ENCODE data around the gene SPATA31D3. TPM values are rescaled to one million over a fixed set of nuclear protein-coding genes. Genes with fewer than 3 reads are reported as not detected.
"Not testable (repeated sequence)": the region's sequence is repeated elsewhere in the genome, so short reads cannot be mapped to it uniquely, and the experiment has no call there.

The SPATA31D3 gene
- polyA plus RNA-seq, 6 donors from 2014 or later: not detected

DNA sequence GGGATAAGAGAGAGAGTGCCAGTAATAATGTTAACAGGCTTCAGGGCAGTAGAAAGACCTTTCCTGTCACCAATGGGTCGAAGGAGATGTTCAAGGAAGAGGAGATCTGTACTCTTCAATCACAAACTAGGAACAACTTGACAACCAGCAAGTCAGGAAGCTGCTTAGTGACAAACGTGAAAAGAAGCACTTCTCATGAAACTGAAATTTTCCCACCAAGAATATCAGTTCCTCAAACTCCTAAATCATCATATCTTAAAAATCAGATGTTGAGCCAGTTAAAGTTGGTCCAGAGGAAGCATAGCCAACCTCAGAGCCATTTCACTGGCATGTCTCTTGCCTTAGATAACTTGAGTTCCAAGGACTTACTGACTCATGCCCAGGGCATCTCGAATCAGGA is 5.3 kb downstream of the SPATA31D3 start:
- not testable (repeated sequence) for H3K4me1 Mint-ChIP-seq; H3K27ac Mint-ChIP-seq; H3K4me3 Mint-ChIP-seq; ATAC-seq (ENCODE audit: low read depth in 2 of 2); H3K36me3 Mint-ChIP-seq; DNase-seq
- H3K9me3 Mint-ChIP-seq: peaks cover 0 to 30% (median 6%) of the 10 kb centered on the region in 7 donors
- H3K27me3 Mint-ChIP-seq: peaks cover 0 to 18% (median 10%) of the 10 kb centered on the region in 3 donors

DNA sequence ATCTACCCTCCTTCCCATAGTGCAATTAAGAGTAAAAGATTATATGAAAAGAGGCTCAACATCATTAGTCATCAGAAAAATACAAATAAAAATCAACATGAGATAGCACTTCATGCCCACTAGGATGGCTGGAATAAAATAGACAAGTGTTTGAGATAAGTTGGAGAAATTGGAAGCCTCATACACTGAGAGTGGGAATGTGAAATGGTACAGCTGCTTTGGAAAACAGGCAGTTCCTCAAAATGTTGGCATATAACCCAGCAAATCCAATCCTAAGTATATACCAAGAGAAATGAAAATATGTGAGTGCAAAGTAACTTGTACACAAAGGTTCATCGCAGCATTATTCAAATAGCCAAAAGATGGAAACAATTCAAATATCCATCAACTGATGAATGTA is 9.8 kb downstream of the SPATA31D3 start:
- ATAC-seq (ENCODE audit: low read depth in 2 of 2) (no peak), DNase-seq (no peak)
- peaks cover 0 to 18% (median 10%) of the 10 kb centered on the region in 3 donors for H3K27me3 Mint-ChIP-seq
- H3K9me3 Mint-ChIP-seq: peaks cover 14 to 69% (median 38%) of the 10 kb centered on the region in 7 donors
- no peaks in the 10 kb centered on the region for H3K4me1 Mint-ChIP-seq
- no peak overlapping the region for H3K4me3 Mint-ChIP-seq
- peaks cover 20 to 22% of the 10 kb centered on the region in 2 donors for H3K36me3 Mint-ChIP-seq
- no peak overlapping the region for H3K27ac Mint-ChIP-seq

DNA sequence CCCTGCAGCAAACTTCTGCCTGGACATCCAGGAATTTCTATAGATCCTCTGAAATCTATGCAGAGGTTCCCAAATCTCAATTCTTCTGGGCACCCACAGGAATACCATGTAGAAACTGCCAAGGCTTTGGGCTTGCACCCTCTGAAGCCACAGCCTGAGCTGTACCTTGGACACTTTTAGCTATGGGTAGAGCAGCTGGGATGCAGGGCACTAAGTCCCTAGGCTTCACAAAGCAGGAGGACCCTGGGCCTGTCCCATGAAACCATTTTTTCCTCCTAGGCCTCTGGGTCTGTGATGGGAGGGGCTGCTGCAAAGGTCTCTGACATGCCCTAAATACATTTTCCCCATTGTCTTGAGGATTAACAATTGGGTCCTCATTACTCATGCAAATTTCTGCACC is 12.3 kb downstream of the SPATA31D3 start:
- Mint-ChIP-seq H3K27ac (no peak overlapping the region), H3K4me3 (no peak overlapping the region), H3K9me3 (peaks cover 14 to 53% (median 39%) of the 10 kb centered on the region in 7 donors), H3K36me3 (peaks cover 17 to 20% of the 10 kb centered on the region in 2 donors), H3K4me1 (no peaks in the 10 kb centered on the region), H3K27me3 (peaks cover 0 to 5% (median under 1%) of the 10 kb centered on the region in 3 donors)
- DNase-seq: no peak
- no peak for ATAC-seq (ENCODE audit: low read depth in 2 of 2)

DNA sequence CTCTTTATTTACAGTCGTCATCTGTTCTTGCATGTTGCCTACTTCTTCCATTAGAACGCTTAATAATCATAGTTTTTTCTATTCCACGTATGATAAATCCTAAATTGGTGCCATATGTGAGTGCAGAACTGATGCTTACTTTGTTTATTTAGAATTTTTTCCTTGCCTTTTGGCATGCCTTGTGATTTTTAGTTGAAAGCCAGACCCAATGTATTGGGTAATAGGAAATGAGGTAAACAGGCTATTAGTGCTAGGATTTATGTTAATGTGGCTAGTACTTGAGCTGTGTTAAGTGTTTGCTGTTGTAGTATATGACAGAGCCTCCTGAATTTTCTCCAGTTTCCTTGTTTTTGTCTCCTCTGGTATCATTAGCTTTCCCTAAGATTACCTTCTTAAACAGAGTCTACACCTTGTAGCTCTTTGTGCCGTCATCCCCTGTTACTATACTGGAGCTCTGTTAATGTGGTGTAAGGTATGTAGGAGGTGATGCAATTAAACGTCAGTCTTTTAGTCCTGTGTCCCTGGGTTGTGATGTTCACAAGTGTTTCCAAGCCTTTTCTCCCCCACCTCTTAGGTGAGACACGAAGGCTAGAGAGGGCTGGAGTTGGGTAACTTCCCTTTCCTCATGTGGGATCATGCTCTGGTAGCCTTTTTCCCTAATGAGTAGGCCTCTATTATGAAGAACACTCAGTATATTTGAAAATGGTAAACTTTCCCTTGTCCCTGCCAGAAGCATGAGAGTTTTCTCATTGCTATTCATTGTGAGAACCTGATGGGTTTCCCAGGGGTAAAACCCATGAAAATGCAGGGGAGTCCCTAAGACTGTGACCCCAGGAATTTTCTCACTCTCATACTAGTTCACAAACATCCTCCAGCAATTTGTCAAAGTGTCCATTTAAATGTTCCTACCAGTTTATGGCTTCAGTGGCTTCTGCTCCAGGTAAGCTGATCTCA is 21.2 kb downstream of the SPATA31D3 start:
- DNase-seq: no peak
- Mint-ChIP-seq H3K9me3 (peaks cover 0 to 5% (median 0%) of the 10 kb centered on the region in 7 donors), H3K4me1 (no peaks in the 10 kb centered on the region), H3K4me3 (no peak overlapping the region), H3K27me3 (peaks cover 0 to 9% (median 7%) of the 10 kb centered on the region in 3 donors), H3K36me3 (peaks cover 0 to 7% of the 10 kb centered on the region in 2 donors), H3K27ac (peak overlapping the region in 1 of 6 donors; percentile 7)
- ATAC-seq (ENCODE audit: low read depth in 2 of 2): no peak

DNA sequence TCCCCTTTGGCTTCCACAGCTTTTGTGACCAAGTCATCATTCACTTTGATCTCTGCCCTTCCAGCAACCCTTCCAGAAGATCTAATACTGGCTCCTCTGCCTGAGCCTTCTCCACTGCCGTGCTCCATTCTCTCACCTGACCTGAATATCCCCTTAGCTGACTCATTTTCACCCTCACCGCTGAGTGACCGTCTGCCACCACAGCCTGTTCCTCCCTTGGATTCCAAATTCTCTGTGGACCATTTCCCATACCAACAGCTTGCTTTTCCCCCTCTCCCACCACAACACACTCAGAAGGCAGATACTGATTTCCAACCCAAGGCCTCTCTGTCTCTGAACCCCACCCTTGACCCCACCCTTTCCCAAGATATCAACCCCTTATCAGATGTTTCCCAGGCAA is 24.7 kb downstream of the SPATA31D3 start:
- peaks cover 0 to 10% (median 0%) of the 10 kb centered on the region in 7 donors for H3K9me3 Mint-ChIP-seq
- H3K27me3 Mint-ChIP-seq: peaks cover 4 to 18% (median 12%) of the 10 kb centered on the region in 3 donors
- no peaks in the 10 kb centered on the region for H3K4me1 Mint-ChIP-seq
- no peak overlapping the region for H3K4me3 Mint-ChIP-seq
- peak overlapping the region in 1 of 6 donors; percentile 18 for H3K27ac Mint-ChIP-seq
- ATAC-seq (ENCODE audit: low read depth in 2 of 2) (no peak), DNase-seq (no peak)
- H3K36me3 Mint-ChIP-seq: peaks cover 0 to 8% of the 10 kb centered on the region in 2 donors

DNA sequence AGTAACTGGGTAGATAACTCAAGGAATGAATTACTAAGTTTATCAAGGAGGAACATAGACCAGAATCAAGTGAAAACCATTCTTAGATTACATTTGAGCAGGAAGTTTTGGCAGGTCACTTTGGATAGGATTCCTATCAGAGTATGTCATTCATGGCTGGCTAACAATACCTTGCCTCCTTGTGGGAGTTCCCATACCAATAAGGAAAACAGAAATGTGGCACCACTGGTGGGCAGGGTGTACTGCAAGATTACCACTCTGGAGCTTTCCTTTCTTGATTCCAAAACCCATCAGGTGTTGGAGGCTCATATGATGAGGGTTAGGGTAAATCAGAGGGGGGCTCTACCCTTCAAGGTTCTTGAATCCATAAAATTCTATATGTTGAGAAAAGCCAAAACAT is 26.7 kb downstream of the SPATA31D3 start:
- Mint-ChIP-seq H3K4me3 (no peak overlapping the region), H3K4me1 (no peaks in the 10 kb centered on the region), H3K27me3 (peaks cover 4 to 18% (median 12%) of the 10 kb centered on the region in 3 donors), H3K27ac (no peak overlapping the region), H3K9me3 (peaks cover 2 to 12% (median 10%) of the 10 kb centered on the region in 7 donors), H3K36me3 (peaks cover 0 to 8% of the 10 kb centered on the region in 2 donors)
- ATAC-seq (ENCODE audit: low read depth in 2 of 2) (no peak), DNase-seq (no peak)

DNA sequence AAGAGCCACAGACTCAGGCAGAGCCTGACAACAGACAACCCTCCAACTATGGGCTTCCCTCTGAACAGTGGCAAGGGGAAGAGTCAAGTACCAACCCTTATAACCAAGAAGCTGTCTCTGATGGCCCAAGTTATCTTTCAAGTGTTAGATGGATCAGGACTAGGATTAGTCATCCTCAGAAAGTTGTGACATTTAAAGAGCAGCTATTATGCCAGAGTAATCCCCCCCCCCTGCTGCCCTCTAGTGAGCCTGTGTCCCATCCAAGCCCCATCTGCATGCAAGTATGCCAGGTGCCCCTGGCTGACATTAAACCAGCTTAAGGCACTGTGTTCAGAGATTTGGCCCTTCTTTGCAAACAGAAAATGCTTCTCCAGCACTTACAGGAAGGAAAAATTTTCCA is 28.4 kb downstream of the SPATA31D3 start:
- no peak overlapping the region for H3K27ac Mint-ChIP-seq
- H3K4me1 Mint-ChIP-seq: no peaks in the 10 kb centered on the region
- no peak overlapping the region for H3K4me3 Mint-ChIP-seq
- DNase-seq: no peak
- H3K36me3 Mint-ChIP-seq: peaks cover 0 to 8% of the 10 kb centered on the region in 2 donors
- peaks cover 4 to 18% (median 12%) of the 10 kb centered on the region in 3 donors for H3K27me3 Mint-ChIP-seq
- peaks cover 2 to 15% (median 13%) of the 10 kb centered on the region in 7 donors for H3K9me3 Mint-ChIP-seq
- ATAC-seq (ENCODE audit: low read depth in 2 of 2): no peak

DNA sequence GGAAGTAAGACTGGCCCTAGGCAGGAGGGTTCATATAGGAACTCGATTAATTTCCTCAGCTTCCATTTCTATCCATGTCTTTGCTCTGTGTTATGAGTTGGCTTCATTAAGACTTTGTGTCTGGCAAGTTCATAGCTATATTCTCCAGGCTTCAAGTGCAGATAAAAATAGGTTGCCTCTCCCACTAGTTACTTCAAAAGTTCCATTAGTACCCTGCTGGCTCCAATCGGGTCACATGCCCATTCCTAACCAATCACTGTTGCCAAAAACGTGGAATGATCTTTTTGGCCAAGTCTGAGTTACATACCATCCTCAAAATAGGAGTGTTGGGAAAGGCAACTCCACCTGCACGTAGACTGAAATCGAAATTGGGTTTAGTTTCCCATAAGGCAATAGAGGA is 31.5 kb downstream of the SPATA31D3 start:
- H3K27ac Mint-ChIP-seq: no peak overlapping the region
- H3K4me1 Mint-ChIP-seq: peaks cover 0 to 3% (median 0%) of the 10 kb centered on the region in 3 donors
- H3K9me3 Mint-ChIP-seq: peaks cover 2 to 15% (median 12%) of the 10 kb centered on the region in 7 donors
- DNase-seq (no peak), ATAC-seq (ENCODE audit: low read depth in 2 of 2) (no peak)
- peaks cover 4 to 8% (median 5%) of the 10 kb centered on the region in 3 donors for H3K27me3 Mint-ChIP-seq
- no peaks in the 10 kb centered on the region for H3K36me3 Mint-ChIP-seq
- H3K4me3 Mint-ChIP-seq: no peak overlapping the region

DNA sequence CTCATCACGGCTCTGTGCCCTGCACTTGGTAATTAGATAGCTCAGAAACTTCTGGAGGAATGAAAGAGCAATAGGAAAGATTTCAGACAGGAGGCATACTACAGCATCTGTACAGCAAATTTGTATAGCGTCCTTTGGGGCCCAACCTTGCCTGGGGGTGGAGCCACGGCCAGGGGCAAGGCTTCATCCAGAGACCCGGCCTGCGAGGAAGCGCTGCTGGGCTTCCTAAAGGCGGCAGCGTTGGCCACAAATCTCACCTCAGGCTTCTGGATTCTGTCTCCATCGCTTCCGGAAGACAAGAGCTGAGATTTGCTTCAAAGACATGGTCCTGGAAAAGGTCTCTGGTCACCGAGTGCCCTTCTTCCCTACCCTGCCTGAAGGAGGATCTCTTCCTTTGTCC is 33.1 kb downstream of the SPATA31D3 start:
- ATAC-seq (ENCODE audit: low read depth in 2 of 2) (no peak), DNase-seq (no peak)
- H3K36me3 Mint-ChIP-seq: no peaks in the 10 kb centered on the region
- peaks cover 2 to 15% (median 10%) of the 10 kb centered on the region in 7 donors for H3K9me3 Mint-ChIP-seq
- no peak overlapping the region for H3K4me3 Mint-ChIP-seq
- no peaks in the 10 kb centered on the region for H3K27me3 Mint-ChIP-seq
- H3K4me1 Mint-ChIP-seq: peaks cover 0 to 3% (median 0%) of the 10 kb centered on the region in 3 donors
- peak overlapping the region in 2 of 6 donors; percentile 12 to 34 for H3K27ac Mint-ChIP-seq

DNA sequence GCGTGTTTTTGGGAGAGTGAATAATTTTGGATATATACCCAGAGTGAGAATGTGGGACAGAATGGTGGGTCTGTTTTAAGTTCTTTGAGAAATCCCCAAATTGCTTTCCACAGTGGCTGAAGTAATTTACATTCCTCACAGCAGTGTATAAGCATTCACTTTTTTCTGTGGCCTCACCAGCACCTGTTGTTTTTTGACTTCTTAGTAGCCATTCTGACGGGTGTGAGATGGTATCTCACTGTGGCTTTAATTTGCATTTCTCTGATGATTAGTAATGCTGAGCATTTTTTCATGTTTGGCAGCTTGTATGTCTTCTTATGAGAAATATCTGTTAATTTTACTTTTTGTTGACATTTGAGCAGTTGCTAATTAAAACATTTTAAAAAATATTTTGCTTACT is 35.9 kb downstream of the SPATA31D3 start:
- Mint-ChIP-seq H3K4me3 (no peak overlapping the region), H3K27me3 (no peaks in the 10 kb centered on the region), H3K27ac (no peak overlapping the region), H3K9me3 (peaks cover 0 to 11% (median 8%) of the 10 kb centered on the region in 7 donors), H3K4me1 (peaks cover 11 to 19% (median 12%) of the 10 kb centered on the region in 3 donors), H3K36me3 (no peaks in the 10 kb centered on the region)
- no peak for DNase-seq
- peak in 1 of 2 donors; percentile 63 for ATAC-seq (ENCODE audit: low read depth in 2 of 2)

DNA sequence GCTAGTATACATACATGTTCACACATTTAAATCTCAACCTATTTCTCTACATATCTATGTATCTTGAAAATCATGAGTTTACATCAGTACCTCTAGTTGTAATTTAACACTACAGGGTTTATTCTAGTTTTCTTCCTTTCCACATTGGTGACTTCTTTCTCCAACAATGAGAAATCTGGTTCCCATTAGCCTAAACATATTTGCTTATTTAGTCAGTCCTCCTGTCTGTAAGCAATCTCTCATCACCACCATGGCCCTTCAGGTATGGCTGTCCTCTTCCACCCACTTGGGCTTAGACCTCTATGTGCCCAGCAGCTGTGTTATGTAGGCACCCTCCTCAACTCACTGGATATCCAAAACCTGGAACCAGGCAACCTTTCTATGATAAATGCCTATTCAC is 37.3 kb downstream of the SPATA31D3 start:
- H3K4me3 Mint-ChIP-seq: no peak overlapping the region

DNA sequence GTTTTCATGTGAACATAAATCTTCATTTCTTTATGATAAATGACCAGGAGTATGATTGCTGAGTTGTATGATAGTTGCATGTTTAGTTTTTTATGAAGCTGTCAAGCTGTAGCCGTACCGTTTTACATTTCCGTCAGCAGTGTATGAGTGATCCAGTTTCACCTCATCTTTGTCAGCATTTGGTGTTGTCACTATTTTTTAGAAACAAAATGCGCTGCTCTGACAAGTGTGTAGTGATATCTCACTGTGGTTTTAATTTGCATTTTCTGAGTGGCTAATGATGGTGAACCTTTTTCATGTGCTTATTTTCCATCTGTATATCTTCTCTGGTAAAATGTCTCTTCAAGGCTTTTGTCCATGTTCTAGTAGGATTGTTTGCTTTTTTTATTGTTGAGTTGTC is 38.6 kb downstream of the SPATA31D3 start:
- ATAC-seq (ENCODE audit: low read depth in 2 of 2): peak; percentile 23 to 47
- H3K4me1 Mint-ChIP-seq: peaks cover 11 to 19% (median 12%) of the 10 kb centered on the region in 3 donors
- peaks cover 0 to 3% (median 0%) of the 10 kb centered on the region in 3 donors for H3K27me3 Mint-ChIP-seq
- H3K4me3 Mint-ChIP-seq: peak overlapping the region in 3 of 8 donors; percentile 1 to 54 (median 2)
- H3K36me3 Mint-ChIP-seq: no peaks in the 10 kb centered on the region
- no peak for DNase-seq
- H3K9me3 Mint-ChIP-seq: peaks cover 0 to 2% (median 0%) of the 10 kb centered on the region in 7 donors
- H3K27ac Mint-ChIP-seq: peak overlapping the region in 2 of 6 donors; percentile 14 to 65

More for the DNA sequence above, 37.3 kb downstream of the SPATA31D3 start:
- no peak for DNase-seq
- H3K9me3 Mint-ChIP-seq: peaks cover 0 to 5% (median 1%) of the 10 kb centered on the region in 7 donors
- H3K27me3 Mint-ChIP-seq: no peaks in the 10 kb centered on the region
- no peaks in the 10 kb centered on the region for H3K36me3 Mint-ChIP-seq
- H3K27ac Mint-ChIP-seq: no peak overlapping the region
- H3K4me1 Mint-ChIP-seq: peaks cover 11 to 19% (median 12%) of the 10 kb centered on the region in 3 donors
- ATAC-seq (ENCODE audit: low read depth in 2 of 2): no peak

DNA sequence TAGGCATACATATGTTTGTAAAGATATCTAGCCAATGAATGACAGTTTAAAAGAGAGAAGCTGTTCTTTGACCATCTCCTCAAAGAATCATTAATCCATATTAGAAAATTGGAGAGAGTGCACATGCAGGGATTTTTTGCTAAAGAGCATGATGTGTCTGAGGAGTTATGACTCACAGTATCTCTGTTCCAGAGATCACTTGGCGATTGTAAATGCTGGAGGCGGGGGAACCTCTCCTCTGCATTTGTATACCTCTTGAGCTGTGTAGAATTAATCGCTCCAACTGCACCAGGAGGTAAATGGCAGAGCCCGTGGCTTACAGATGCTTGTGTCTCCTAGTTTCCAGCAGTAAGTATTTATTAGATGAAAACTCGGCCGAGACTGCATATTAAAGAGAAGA is 41.6 kb downstream of the SPATA31D3 start:
- no peak for ATAC-seq (ENCODE audit: low read depth in 2 of 2)
- peaks cover 0 to 3% (median 0%) of the 10 kb centered on the region in 3 donors for H3K27me3 Mint-ChIP-seq
- no peak overlapping the region for H3K4me3 Mint-ChIP-seq
- no peak for DNase-seq
- no peaks in the 10 kb centered on the region for H3K36me3 Mint-ChIP-seq
- H3K4me1 Mint-ChIP-seq: peaks cover 9 to 19% (median 11%) of the 10 kb centered on the region in 3 donors
- peak overlapping the region in 1 of 6 donors; percentile 48 for H3K27ac Mint-ChIP-seq
- H3K9me3 Mint-ChIP-seq: no peaks in the 10 kb centered on the region
